Neuronal stem cell (in vitro differentiated cells): ENCODE results near the gene BCAS3.

Experiments used
- DNase-seq: peaks from one replicate; pipeline ENCODE4 v3.0.0-alpha.2; 2013; ENCODE audit warnings: low spot score
- H2AFZ ChIP-seq: one replicate; pipeline ENCODE4 v1.6.1; 2013; ENCODE audit warnings: mild to moderate bottlenecking, low read length, inconsistent platforms
- H2AK5ac ChIP-seq: 2 replicates; pipeline ENCODE4 v1.6.1; 2013; ENCODE audit warnings: low read depth, mild to moderate bottlenecking, inconsistent platforms, low read length, moderate library complexity, mixed read lengths
- H2BK120ac ChIP-seq: 2 replicates; pipeline ENCODE4 v1.6.1; 2013; ENCODE audit warnings: low read depth, mild to moderate bottlenecking, inconsistent platforms, low read length, moderate library complexity, mixed read lengths
- H2BK12ac ChIP-seq: one replicate; pipeline ENCODE4 v1.6.1; 2013; ENCODE audit warnings: low read length, inconsistent platforms
- H2BK15ac ChIP-seq: 2 replicates; pipeline ENCODE4 v1.6.1; 2013; ENCODE audit warnings: mild to moderate bottlenecking, low read length, inconsistent platforms, mixed read lengths
- H2BK5ac ChIP-seq: one replicate; pipeline ENCODE4 v1.6.1; 2013; ENCODE audit warnings: inconsistent platforms, mild to moderate bottlenecking, low read length, moderate library complexity
- H3K14ac ChIP-seq: one replicate; pipeline ENCODE4 v1.6.1; 2013; ENCODE audit warnings: low read length, inconsistent platforms
- H3K18ac ChIP-seq: 2 replicates; pipeline ENCODE4 v1.6.1; 2013; ENCODE audit warnings: low read length, inconsistent platforms
- H3K23ac ChIP-seq: 2 replicates; pipeline ENCODE4 v1.6.1; 2013; ENCODE audit warnings: low read depth, mild to moderate bottlenecking, mixed read lengths, low read length, inconsistent platforms; ENCODE audit not compliant: poor library complexity
- H3K27ac ChIP-seq: replicated peaks from 3 replicates; pipeline ENCODE4 v1.5.1; 2013; ENCODE audit warnings: low read length, inconsistent platforms
- H3K27me3 ChIP-seq, 3 experiments: 2 replicates each; pipeline ENCODE4 v1.6.1; 2013; ENCODE audit warnings: low read length in 3 of 3, mild to moderate bottlenecking in 2 of 3, inconsistent platforms in 1 of 3, low read depth in 1 of 3, mixed read lengths in 1 of 3, moderate library complexity in 1 of 3; ENCODE audit not compliant: control insufficient read depth in 3 of 3, insufficient read depth in 3 of 3
- H3K36me3 ChIP-seq, 2 donors: replicated peaks in 1 of 2; 2 replicates each; pipeline ENCODE4 v1.6.1; 2013; ENCODE audit warnings: low read length in 2 of 2; ENCODE audit not compliant: control insufficient read depth in 2 of 2, insufficient read depth in 2 of 2
- H3K4ac ChIP-seq: 2 replicates; pipeline ENCODE4 v1.6.1; 2013; ENCODE audit warnings: inconsistent platforms, mild to moderate bottlenecking, low read length, moderate library complexity
- H3K4me1 ChIP-seq, 2 donors: 1 replicate in 1 of 2; 2 replicates in 1 of 2; pipeline ENCODE4 v1.6.1; 2013; ENCODE audit warnings: low read length in 2 of 2, low read depth in 1 of 2; ENCODE audit not compliant: control insufficient read depth in 2 of 2, insufficient read depth in 1 of 2
- H3K4me2 ChIP-seq: one replicate; pipeline ENCODE4 v1.6.1; 2013; ENCODE audit warnings: mild to moderate bottlenecking, low read length, inconsistent platforms; ENCODE audit not compliant: insufficient read depth, poor library complexity, severe bottlenecking
- H3K4me3 ChIP-seq, 2 donors: 2 replicates each; pipeline ENCODE4 v1.5.1; 2013; ENCODE audit warnings: low read length in 2 of 2, mild to moderate bottlenecking in 2 of 2, inconsistent platforms in 1 of 2, moderate library complexity in 1 of 2
- H3K79me1 ChIP-seq: one replicate; pipeline ENCODE4 v1.6.1; 2013; ENCODE audit warnings: low read depth, mild to moderate bottlenecking, inconsistent platforms, low read length, moderate library complexity
- H3K9ac ChIP-seq: one replicate; pipeline ENCODE4 v1.6.1; 2013; ENCODE audit warnings: mild to moderate bottlenecking, low read depth, low read length, inconsistent platforms; ENCODE audit not compliant: poor library complexity
- H3K9me3 ChIP-seq, 2 donors: replicated peaks in 1 of 2; 2 replicates each; pipeline versions ENCODE3 to v1.6.1; 2013; ENCODE audit warnings: low read length in 2 of 2, mild to moderate bottlenecking in 2 of 2, inconsistent platforms in 1 of 2, low read depth in 1 of 2, mixed read lengths in 1 of 2, moderate library complexity in 1 of 2; ENCODE audit not compliant: control insufficient read depth in 2 of 2, insufficient read depth in 1 of 2
- H4K8ac ChIP-seq: one replicate; pipeline ENCODE4 v1.6.1; 2013; ENCODE audit warnings: low read depth, mild to moderate bottlenecking, inconsistent platforms, low read length, moderate library complexity
- H4K91ac ChIP-seq: one replicate; pipeline ENCODE4 v1.6.1; 2013; ENCODE audit warnings: low read length, low read depth, mild to moderate bottlenecking, inconsistent platforms; ENCODE audit not compliant: poor library complexity
- WGBS, 2 donors: extraction: QIAGEN DNeasy Blood & Tissue Kit; methylation state at CpG; one replicate each; pipeline ENCODE4 v1.1.7; 2013; ENCODE audit warnings: missing lambda C conversion rate in 2 of 2, mixed read lengths in 1 of 2; ENCODE audit not compliant: insufficient read length in 2 of 2, insufficient replicate concordance in 1 of 2; ENCODE audit errors: extremely low coverage in 2 of 2; 5-methylcytosine and 5-hydroxymethylcytosine counted together

The BCAS3 gene

DNA sequence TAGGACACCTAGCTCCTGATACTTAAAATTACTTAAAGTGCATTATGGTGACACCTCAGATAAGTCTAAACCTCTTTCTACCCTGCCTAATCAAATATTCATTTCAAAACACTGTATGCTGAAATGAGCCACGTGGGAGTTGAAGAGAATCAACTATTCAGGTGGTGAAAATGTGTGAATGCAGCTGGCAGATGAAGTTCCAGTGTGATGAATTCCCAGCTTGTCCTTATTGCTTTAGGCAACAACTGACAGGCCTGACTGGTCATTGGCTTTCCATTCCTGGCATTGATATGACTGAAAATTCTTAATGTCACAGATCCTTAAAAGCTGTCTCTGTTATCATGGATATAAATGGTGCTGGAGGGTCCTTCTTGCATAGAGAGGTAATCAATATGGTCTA is 420.1 kb downstream of the BCAS3 start:
- Histone ChIP-seq H3K9me3 (no peaks in the 10 kb centered on the region), H3K27ac (no peak overlapping the region), H3K36me3 (no peaks in the 10 kb centered on the region), H2BK120ac (no peak overlapping the region), H2BK15ac (no peak overlapping the region), H2BK5ac (no peak overlapping the region), H3K4ac (no peak overlapping the region), H4K8ac (no peak overlapping the region), H3K4me1 (no peaks in the 10 kb centered on the region), H3K27me3 (no peaks in the 10 kb centered on the region), H3K4me2 (no peak overlapping the region), H3K9ac (no peak overlapping the region), H2AFZ (no peak overlapping the region), H3K23ac (no peak overlapping the region), H3K18ac (no peak overlapping the region), H3K14ac (no peak overlapping the region), H2AK5ac (no peak overlapping the region), H3K4me3 (no peak overlapping the region), H2BK12ac (no peak overlapping the region), H4K91ac (no peak overlapping the region), H3K79me1 (no peaks in the 10 kb centered on the region)
- no CpG with 5 or more reads among the region's 1 CpG for WGBS, 2 donors
- DNase-seq, result no peak

DNA sequence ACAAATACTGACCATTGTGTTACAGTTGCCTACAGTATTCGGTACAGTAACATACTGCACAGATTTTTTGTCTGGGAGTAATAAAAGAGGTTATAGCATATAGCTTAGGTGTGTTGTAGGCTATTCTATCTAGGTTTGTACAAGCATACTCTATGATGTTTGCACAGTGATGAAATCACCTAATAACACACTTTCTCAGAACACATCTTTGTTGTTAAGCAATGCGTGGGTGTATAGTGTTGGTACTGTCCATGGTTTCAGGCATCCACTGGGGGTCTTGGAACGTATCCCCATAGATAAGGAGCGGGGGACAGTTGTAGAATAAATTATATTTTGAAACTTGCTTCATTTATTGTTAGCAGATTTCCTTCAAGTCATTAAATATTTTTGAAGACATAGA is 428.7 kb downstream of the BCAS3 start:
- no peak overlapping the region for H2AFZ ChIP-seq
- WGBS, 2 donors, result no CpG with 5 or more reads among the region's 4 CpGs

DNA sequence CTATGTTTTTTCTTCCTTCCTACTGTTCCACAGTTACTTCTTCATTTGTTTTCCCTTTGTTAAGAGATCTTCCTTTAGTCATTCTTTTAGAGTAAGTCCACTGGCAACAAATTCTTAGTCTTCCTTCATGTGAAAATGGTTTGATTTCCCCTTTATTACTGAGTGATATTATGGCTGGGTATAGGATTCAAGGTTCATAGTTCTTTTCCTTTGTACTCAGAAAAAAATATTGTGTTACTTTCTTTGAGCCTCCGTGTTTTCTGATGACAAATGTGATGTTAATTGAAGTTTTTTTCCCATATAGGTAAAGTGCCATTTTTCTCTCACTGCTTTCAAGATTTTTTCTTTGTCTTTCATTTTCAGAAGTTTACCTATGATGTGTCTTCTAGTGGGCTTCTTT is 438.9 kb downstream of the BCAS3 start:
- Histone ChIP-seq H3K36me3 (no peaks in the 10 kb centered on the region), H3K27ac (no peak overlapping the region), H3K9ac (no peak overlapping the region), H3K4me1 (peaks cover 0 to 3% of the 10 kb centered on the region in 2 donors), H3K18ac (no peak overlapping the region), H3K4me2 (no peak overlapping the region), H4K91ac (no peak overlapping the region), H3K79me1 (no peaks in the 10 kb centered on the region), H2BK120ac (no peak overlapping the region), H4K8ac (no peak overlapping the region), H3K9me3 (peaks cover 0 to 15% of the 10 kb centered on the region in 2 donors), H3K4me3 (no peak overlapping the region), H3K14ac (no peak overlapping the region), H2AFZ (no peak overlapping the region), H3K27me3 (no peaks in the 10 kb centered on the region), H2AK5ac (no peak overlapping the region), H2BK5ac (no peak overlapping the region), H2BK15ac (no peak overlapping the region), H2BK12ac (no peak overlapping the region), H3K23ac (no peak overlapping the region), H3K4ac (no peak overlapping the region)
- no peak for DNase-seq
- WGBS, 2 donors, result no CpG with 5 or more reads among the region's 1 CpG

More for the DNA sequence above, 428.7 kb downstream of the BCAS3 start:
- Histone ChIP-seq H3K27ac (no peak overlapping the region), H2AK5ac (no peak overlapping the region), H2BK12ac (no peak overlapping the region), H3K4me3 (no peak overlapping the region), H2BK15ac (no peak overlapping the region), H3K23ac (no peak overlapping the region), H3K14ac (no peak overlapping the region), H4K91ac (no peak overlapping the region), H3K4ac (no peak overlapping the region), H3K9ac (no peak overlapping the region), H3K18ac (no peak overlapping the region), H3K36me3 (no peaks in the 10 kb centered on the region), H3K9me3 (no peaks in the 10 kb centered on the region), H3K4me2 (no peak overlapping the region), H3K4me1 (no peaks in the 10 kb centered on the region), H4K8ac (no peak overlapping the region), H2BK5ac (no peak overlapping the region), H3K79me1 (no peaks in the 10 kb centered on the region), H2BK120ac (no peak overlapping the region), H3K27me3 (no peaks in the 10 kb centered on the region)
- DNase-seq, result no peak

DNA sequence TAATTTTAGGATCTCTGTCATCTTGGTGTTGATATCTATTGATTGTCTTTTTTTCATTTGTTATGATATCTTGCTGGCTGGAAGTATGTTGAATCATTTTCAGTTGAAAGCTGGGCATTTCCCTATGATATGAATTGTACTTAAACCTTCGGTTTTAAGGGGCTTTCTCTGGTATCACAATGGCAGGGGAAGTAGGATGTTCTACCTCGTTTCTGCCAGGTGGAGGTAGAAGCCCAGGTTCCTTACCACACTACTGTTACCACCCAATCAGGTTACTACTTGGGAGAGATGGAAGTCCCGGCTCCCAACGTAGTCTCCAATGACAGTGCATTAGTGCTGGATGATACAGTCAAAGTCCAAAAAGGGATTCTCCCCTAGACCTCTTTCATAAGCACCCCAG is 440.3 kb downstream of the BCAS3 start:
- Histone ChIP-seq H3K14ac (no peak overlapping the region), H2AK5ac (no peak overlapping the region), H2BK12ac (no peak overlapping the region), H3K36me3 (no peaks in the 10 kb centered on the region), H2BK5ac (no peak overlapping the region), H3K23ac (no peak overlapping the region), H4K8ac (no peak overlapping the region), H3K9ac (no peak overlapping the region), H3K4ac (no peak overlapping the region), H3K79me1 (no peaks in the 10 kb centered on the region), H3K27ac (no peak overlapping the region), H3K9me3 (peaks cover 0 to 15% of the 10 kb centered on the region in 2 donors), H3K4me1 (peaks cover 0 to 3% of the 10 kb centered on the region in 2 donors), H3K4me3 (peak overlapping the region in 1 of 2 donors; percentile 7), H4K91ac (no peak overlapping the region), H2BK15ac (no peak overlapping the region), H3K27me3 (no peaks in the 10 kb centered on the region), H3K18ac (no peak overlapping the region), H3K4me2 (no peak overlapping the region), H2AFZ (no peak overlapping the region), H2BK120ac (no peak overlapping the region)
- DNase-seq, result no peak
- WGBS, 2 donors, result no CpG with 5 or more reads among the region's 4 CpGs
